HL-60 (cell line): ENCODE measurements around the gene RBBP4.

Source experiments
- GABPA ChIP-seq: IDR thresholded peaks from 2 replicates; pipeline ENCODE4 v1.6.1; 2012; ENCODE audit warnings: low read depth
- POLR2AphosphoS5 ChIP-seq: IDR thresholded peaks from 2 replicates; pipeline ENCODE4 v1.6.1; 2012; ENCODE audit warnings: low read depth
- REST ChIP-seq: IDR thresholded peaks from 2 replicates; pipeline ENCODE4 v1.6.1; 2012; ENCODE audit warnings: low read depth; ENCODE audit not compliant: insufficient replicate concordance
- SPI1 ChIP-seq: IDR thresholded peaks from 2 replicates; pipeline ENCODE4 v1.6.1; 2012; ENCODE audit warnings: low read depth, mild to moderate bottlenecking, borderline replicate concordance
- TF ChIP-seq, protein P1 (sequence below): IDR thresholded peaks from one replicate; pipeline ENCODE4 v1.5.1; 2011; ENCODE audit warnings: low read length, control low read depth, inconsistent platforms; ENCODE audit not compliant: insufficient read depth

DNA sequence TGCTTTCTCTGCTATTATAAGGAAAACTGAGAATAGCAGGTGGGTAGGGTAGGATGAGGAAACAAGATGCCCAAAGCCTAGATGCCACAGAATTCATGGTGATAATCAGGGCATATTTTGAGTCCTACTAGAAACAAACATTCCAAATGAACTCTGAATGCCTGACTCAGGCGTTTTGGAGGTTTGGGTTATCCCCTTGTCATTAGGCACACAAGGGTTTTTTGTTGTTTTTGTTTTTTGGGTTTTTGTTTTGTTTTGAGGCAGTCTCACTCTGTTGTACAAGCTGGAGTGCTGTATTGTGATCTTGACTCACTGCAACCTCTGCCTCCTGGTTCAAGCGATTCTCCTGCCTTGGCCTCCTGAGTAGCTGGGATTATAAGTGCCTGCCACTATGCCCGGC, 32.4 kb downstream of the RBBP4 start:
- TF ChIP-seq REST (no peak), GABPA (no peak), POLR2AphosphoS5 (no peak), SPI1 (no peak)
- TF ChIP-seq, protein P1, sequence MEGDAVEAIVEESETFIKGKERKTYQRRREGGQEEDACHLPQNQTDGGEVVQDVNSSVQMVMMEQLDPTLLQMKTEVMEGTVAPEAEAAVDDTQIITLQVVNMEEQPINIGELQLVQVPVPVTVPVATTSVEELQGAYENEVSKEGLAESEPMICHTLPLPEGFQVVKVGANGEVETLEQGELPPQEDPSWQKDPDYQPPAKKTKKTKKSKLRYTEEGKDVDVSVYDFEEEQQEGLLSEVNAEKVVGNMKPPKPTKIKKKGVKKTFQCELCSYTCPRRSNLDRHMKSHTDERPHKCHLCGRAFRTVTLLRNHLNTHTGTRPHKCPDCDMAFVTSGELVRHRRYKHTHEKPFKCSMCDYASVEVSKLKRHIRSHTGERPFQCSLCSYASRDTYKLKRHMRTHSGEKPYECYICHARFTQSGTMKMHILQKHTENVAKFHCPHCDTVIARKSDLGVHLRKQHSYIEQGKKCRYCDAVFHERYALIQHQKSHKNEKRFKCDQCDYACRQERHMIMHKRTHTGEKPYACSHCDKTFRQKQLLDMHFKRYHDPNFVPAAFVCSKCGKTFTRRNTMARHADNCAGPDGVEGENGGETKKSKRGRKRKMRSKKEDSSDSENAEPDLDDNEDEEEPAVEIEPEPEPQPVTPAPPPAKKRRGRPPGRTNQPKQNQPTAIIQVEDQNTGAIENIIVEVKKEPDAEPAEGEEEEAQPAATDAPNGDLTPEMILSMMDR = no peak
